Measurements from ENCODE around the gene RGL3. TPM values are rescaled to one million over a fixed set of nuclear protein-coding genes. Genes with fewer than 3 reads are reported as not detected.

Gene RGL3
- total RNA-seq, 1 experiment from 2014 or later, result 65.9 TPM

- H3K27ac ChIP-seq (ENCODE audit: insufficient read length, low read depth, low read length), result no peak overlapping the region
Observed at GRCh38 chr19:11461453-11461852, 42.3 kb upstream of the RGL3 start.

More at GRCh38 chr19:11461453-11461852, 42.3 kb upstream of the RGL3 start:
- no peaks in the 10 kb centered on the region for H4K20me1 ChIP-seq (ENCODE audit: control insufficient read depth, insufficient read depth, insufficient read length)
- no peak overlapping the region for H2BK15ac ChIP-seq (ENCODE audit: low read depth, low read length)
- H2AK5ac ChIP-seq (ENCODE audit: insufficient read length, low read length), result no peak overlapping the region
- no peak overlapping the region for H3K9ac ChIP-seq (ENCODE audit: extremely low read depth, insufficient read length, low read length)
- no peak overlapping the region for H2BK5ac ChIP-seq (ENCODE audit: insufficient read length, low read length)
- H3K4ac ChIP-seq (ENCODE audit: low read depth, low read length), result no peak overlapping the region
- no peaks in the 10 kb centered on the region; a peak in 1 of 5 replicates for H3K9me3 Mint-ChIP-seq
- peaks cover 11 to 19% of the 10 kb centered on the region in 2 experiments for H3K4me1 Mint-ChIP-seq
- H3K27me3 Mint-ChIP-seq (ENCODE audit: low read depth), result peaks cover 4% of the 10 kb centered on the region; the same call in 1 of the 2 replicates
- TF ChIP-seq, protein P1, sequence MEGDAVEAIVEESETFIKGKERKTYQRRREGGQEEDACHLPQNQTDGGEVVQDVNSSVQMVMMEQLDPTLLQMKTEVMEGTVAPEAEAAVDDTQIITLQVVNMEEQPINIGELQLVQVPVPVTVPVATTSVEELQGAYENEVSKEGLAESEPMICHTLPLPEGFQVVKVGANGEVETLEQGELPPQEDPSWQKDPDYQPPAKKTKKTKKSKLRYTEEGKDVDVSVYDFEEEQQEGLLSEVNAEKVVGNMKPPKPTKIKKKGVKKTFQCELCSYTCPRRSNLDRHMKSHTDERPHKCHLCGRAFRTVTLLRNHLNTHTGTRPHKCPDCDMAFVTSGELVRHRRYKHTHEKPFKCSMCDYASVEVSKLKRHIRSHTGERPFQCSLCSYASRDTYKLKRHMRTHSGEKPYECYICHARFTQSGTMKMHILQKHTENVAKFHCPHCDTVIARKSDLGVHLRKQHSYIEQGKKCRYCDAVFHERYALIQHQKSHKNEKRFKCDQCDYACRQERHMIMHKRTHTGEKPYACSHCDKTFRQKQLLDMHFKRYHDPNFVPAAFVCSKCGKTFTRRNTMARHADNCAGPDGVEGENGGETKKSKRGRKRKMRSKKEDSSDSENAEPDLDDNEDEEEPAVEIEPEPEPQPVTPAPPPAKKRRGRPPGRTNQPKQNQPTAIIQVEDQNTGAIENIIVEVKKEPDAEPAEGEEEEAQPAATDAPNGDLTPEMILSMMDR (conservative IDR thresholded peaks at IDR 0.05), result no peak
- no peaks in the 10 kb centered on the region for H3K79me1 ChIP-seq (ENCODE audit: insufficient read depth, low read depth, low read length, poor library complexity, severe bottlenecking)
- no peak for DNase-seq
- no peak overlapping the region for H3K56ac ChIP-seq (ENCODE audit: insufficient read length, low read depth, low read length)
- peaks cover 9% of the 10 kb centered on the region; the same call in 1 of the 2 replicates for H3K4me1 ChIP-seq (ENCODE audit: insufficient read depth, low read length)
- H3K4me2 ChIP-seq (ENCODE audit: insufficient read depth, insufficient read length, low read length), result no peak overlapping the region
- no peaks in the 10 kb centered on the region for H3K27me3 ChIP-seq (ENCODE audit: insufficient read depth, low read length)
- H3K23me2 ChIP-seq (ENCODE audit: insufficient read length, low read depth, low read length, poor library complexity, severe bottlenecking), result no peaks in the 10 kb centered on the region
- H3K36me3 Mint-ChIP-seq (ENCODE audit: insufficient read depth in 1 of 3, low read depth in 3 of 3), result no peaks in the 10 kb centered on the region
- H2BK120ac ChIP-seq (ENCODE audit: low read depth, low read length, poor library complexity, severe bottlenecking), result no peak overlapping the region
- no peak overlapping the region for H2AFZ ChIP-seq (ENCODE audit: low read length)
- WGBS (ENCODE audit: extremely low coverage, insufficient read length, low lambda C conversion rate), result no CpG with 5 or more reads among the region's 2 CpGs
- no peak overlapping the region for H4K8ac ChIP-seq (replicated peaks; ENCODE audit: insufficient read length, low read depth, low read length)
- no peak overlapping the region for H3K4me3 Mint-ChIP-seq
- H3K18ac ChIP-seq (ENCODE audit: insufficient read length, low read depth, low read length), result no peak overlapping the region
- H2BK20ac ChIP-seq (ENCODE audit: low read depth, low read length, poor library complexity, severe bottlenecking), result no peak overlapping the region
- H3K27ac Mint-ChIP-seq, result no peak overlapping the region
- H4K91ac ChIP-seq (ENCODE audit: insufficient read length, low read depth, low read length), result no peak overlapping the region
- H3K79me2 ChIP-seq (ENCODE audit: insufficient read depth, low read length), result no peaks in the 10 kb centered on the region
- no peak overlapping the region for H3T11ph ChIP-seq (ENCODE audit: low read length)
- no peak overlapping the region for H4K5ac ChIP-seq (ENCODE audit: insufficient read length, low read depth, low read length)
- H2BK12ac ChIP-seq (ENCODE audit: insufficient read length, low read depth, low read length), result no peak overlapping the region
- no peak overlapping the region for H3K14ac ChIP-seq (ENCODE audit: insufficient read depth, low read length)
- H3K9me3 ChIP-seq (ENCODE audit: control insufficient read depth, low read depth, low read length), result no peaks in the 10 kb centered on the region
- no peak overlapping the region for H3K23ac ChIP-seq (ENCODE audit: insufficient read length, low read depth, low read length)

Data from H9 (cell line).